ENCODE results near the gene PPP1CB. TPM values are rescaled to one million over a fixed set of nuclear protein-coding genes. Genes with fewer than 3 reads are reported as not detected.

PPP1CB gene
- total RNA-seq, 1 donor from 2014 or later, result 236 TPM

- no peak for DNase-seq (ENCODE audit: extremely low spot score in 2 of 2)
- Histone ChIP-seq H3K36me3 (peaks cover 0 to 9% of the 10 kb centered on the region in 2 donors), H3K27ac (peak overlapping the region; percentile 99), H3K4me3 (peak overlapping the region in 1 of 2 donors; percentile 91), H3K27me3 (no peaks in the 10 kb centered on the region), H3K4me1 (peaks cover 68% of the 10 kb centered on the region), H3K9me3 (no peaks in the 10 kb centered on the region)
- TF ChIP-seq, protein P1, sequence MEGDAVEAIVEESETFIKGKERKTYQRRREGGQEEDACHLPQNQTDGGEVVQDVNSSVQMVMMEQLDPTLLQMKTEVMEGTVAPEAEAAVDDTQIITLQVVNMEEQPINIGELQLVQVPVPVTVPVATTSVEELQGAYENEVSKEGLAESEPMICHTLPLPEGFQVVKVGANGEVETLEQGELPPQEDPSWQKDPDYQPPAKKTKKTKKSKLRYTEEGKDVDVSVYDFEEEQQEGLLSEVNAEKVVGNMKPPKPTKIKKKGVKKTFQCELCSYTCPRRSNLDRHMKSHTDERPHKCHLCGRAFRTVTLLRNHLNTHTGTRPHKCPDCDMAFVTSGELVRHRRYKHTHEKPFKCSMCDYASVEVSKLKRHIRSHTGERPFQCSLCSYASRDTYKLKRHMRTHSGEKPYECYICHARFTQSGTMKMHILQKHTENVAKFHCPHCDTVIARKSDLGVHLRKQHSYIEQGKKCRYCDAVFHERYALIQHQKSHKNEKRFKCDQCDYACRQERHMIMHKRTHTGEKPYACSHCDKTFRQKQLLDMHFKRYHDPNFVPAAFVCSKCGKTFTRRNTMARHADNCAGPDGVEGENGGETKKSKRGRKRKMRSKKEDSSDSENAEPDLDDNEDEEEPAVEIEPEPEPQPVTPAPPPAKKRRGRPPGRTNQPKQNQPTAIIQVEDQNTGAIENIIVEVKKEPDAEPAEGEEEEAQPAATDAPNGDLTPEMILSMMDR (IDR thresholded peaks at IDR 0.05), result no peak
- TF ChIP-seq POLR2A (IDR thresholded peaks at IDR 0.05) (no peak), POLR2AphosphoS5 (IDR thresholded peaks at IDR 0.05; ENCODE audit: insufficient read depth in 1 of 2, low read depth in 1 of 2) (no peak)
- intact Hi-C loops (cut with DNase I), result loop anchor here (10.0 kb wide), 1 partner anchor 131 kb away; no protein-coding TSS in a partner anchor
These were observed 3.8 kb downstream of the PPP1CB start for GRCh38 chr2:28755421-28755820.

- no peaks in the 10 kb centered on the region for H3K9me3 ChIP-seq
- no peak overlapping the region for H3K4me3 ChIP-seq
- TF ChIP-seq POLR2A (IDR thresholded peaks at IDR 0.05) (no peak), POLR2AphosphoS5 (IDR thresholded peaks at IDR 0.05; ENCODE audit: insufficient read depth in 1 of 2, low read depth in 1 of 2) (no peak)
- TF ChIP-seq, protein P1 (IDR thresholded peaks at IDR 0.05), result no peak
- intact Hi-C loops (cut with DNase I), result loop anchor here (10.0 kb wide), 1 partner anchor 134 kb away; no protein-coding TSS in a partner anchor
- DNase-seq (ENCODE audit: extremely low spot score in 2 of 2), result no peak
- H3K4me1 ChIP-seq, result peaks cover 92% of the 10 kb centered on the region
- no peaks in the 10 kb centered on the region for H3K27me3 ChIP-seq
- H3K27ac ChIP-seq, result no peak overlapping the region
- H3K36me3 ChIP-seq, result peaks cover 0 to 18% of the 10 kb centered on the region in 2 donors
These were observed 6.8 kb downstream of the PPP1CB start for GRCh38 chr2:28758459-28758858.

DNA sequence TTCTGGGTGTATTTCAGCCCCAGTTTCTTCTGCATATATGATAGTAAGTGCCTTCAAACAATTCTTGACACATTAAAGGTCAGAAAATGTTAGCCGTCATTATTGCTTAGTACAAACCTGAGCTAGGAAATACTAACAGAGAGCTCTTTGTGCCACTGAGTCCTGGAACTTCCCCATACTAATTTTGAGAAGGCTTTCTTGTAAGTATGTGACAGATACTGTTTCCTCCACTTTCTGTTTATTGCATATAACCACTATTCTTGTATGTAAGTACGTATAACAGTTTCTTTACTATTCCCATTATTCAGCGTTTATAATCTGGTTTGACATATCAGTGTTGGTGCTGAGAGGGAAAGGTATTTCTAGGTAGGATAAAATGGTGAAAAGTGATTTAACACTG, 9.8 kb downstream of the PPP1CB start:
- Histone ChIP-seq H3K27ac (no peak overlapping the region), H3K36me3 (peaks cover 0 to 18% of the 10 kb centered on the region in 2 donors), H3K4me3 (no peak overlapping the region), H3K27me3 (no peaks in the 10 kb centered on the region), H3K9me3 (no peaks in the 10 kb centered on the region), H3K4me1 (peaks cover 93% of the 10 kb centered on the region)
- no peak for DNase-seq (ENCODE audit: extremely low spot score in 2 of 2)
- intact Hi-C loops (cut with DNase I), result no loop called here
- TF ChIP-seq POLR2AphosphoS5 (IDR thresholded peaks at IDR 0.05; ENCODE audit: insufficient read depth in 1 of 2, low read depth in 1 of 2) (no peak), POLR2A (IDR thresholded peaks at IDR 0.05) (no peak)
- TF ChIP-seq, protein P1 (IDR thresholded peaks at IDR 0.05), result no peak

DNA sequence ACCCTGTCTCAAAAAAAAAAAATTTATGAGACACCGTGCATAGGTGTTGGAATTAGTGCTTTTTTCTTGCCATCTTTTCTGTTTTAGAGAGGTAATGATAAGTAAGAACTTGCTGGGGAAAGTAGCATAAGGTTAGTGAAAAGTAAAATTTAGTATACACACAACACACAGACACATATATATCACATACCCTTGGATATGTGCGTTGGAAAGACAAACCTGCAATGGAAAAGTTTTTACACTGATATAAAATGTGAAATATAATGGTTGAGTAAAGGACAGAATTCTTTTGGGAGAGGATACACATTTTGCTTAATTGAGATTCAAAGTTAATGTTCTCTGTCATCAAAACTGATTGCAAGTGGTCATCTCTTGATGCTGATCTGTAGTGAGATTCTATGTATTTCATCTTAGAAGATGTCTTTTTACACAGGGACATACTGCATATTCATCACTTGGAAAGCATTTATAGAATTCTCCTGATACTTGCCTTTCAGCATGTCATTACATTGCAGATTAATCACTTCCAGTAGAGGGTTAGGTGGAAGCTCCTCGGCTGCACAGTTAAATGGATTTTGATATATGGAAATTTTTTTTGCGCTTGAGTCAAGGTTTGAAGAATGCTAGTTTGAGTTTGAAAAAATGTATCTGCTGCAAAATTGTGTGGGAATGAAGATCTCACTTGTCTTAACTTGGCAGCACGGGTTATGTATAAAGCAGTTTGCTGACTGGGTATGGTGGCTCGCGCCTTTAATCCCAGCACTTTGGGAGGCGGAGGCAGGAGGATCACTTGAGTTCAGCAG, 13.5 kb downstream of the PPP1CB start:
- Histone ChIP-seq H3K9me3 (no peaks in the 10 kb centered on the region), H3K27ac (no peak overlapping the region), H3K4me3 (no peak overlapping the region), H3K36me3 (peaks cover 0 to 12% of the 10 kb centered on the region in 2 donors), H3K4me1 (peaks cover 99% of the 10 kb centered on the region), H3K27me3 (no peaks in the 10 kb centered on the region)
- TF ChIP-seq POLR2A (IDR thresholded peaks at IDR 0.05) (no peak), POLR2AphosphoS5 (IDR thresholded peaks at IDR 0.05; ENCODE audit: insufficient read depth in 1 of 2, low read depth in 1 of 2) (no peak)
- TF ChIP-seq, protein P1 (IDR thresholded peaks at IDR 0.05), result no peak
- intact Hi-C loops (cut with DNase I), result no loop called here
- DNase-seq (ENCODE audit: extremely low spot score in 2 of 2), result no peak

- no peak overlapping the region for H3K27ac ChIP-seq
These were observed 14.4 kb downstream of the PPP1CB start for GRCh38 chr2:28766070-28766469.

More at GRCh38 chr2:28766070-28766469, 14.4 kb downstream of the PPP1CB start:
- peaks cover 0 to 5% of the 10 kb centered on the region in 2 donors for H3K36me3 ChIP-seq
- H3K27me3 ChIP-seq, result no peaks in the 10 kb centered on the region
- H3K9me3 ChIP-seq, result no peaks in the 10 kb centered on the region
- no peak for DNase-seq (ENCODE audit: extremely low spot score in 2 of 2)
- intact Hi-C loops (cut with DNase I), result no loop called here
- H3K4me3 ChIP-seq, result no peak overlapping the region
- peaks cover 97% of the 10 kb centered on the region for H3K4me1 ChIP-seq
- TF ChIP-seq POLR2AphosphoS5 (IDR thresholded peaks at IDR 0.05; ENCODE audit: insufficient read depth in 1 of 2, low read depth in 1 of 2), result no peak
- TF ChIP-seq, protein P1 (IDR thresholded peaks at IDR 0.05), result no peak
- no peak for TF ChIP-seq POLR2A (IDR thresholded peaks at IDR 0.05)
